Measurements from ENCODE around the gene KCNIP4.

Gene KCNIP4

GRCh38 chr4:21695141-21695540 lies 253.4 kb downstream of the KCNIP4 start:
- no peak for TF ChIP-seq CTCF (conservative IDR thresholded peaks at IDR 0.05; ENCODE audit: low read depth, low read length)
- no peak for DNase-seq (ENCODE audit: low read depth)
- H3K4me3 ChIP-seq (ENCODE audit: low read depth, low read length), result no peak overlapping the region

- no peak for DNase-seq (ENCODE audit: low read depth)
- no peak overlapping the region for H3K4me3 ChIP-seq (ENCODE audit: low read depth, low read length)
- no peak for TF ChIP-seq CTCF (conservative IDR thresholded peaks at IDR 0.05; ENCODE audit: low read depth, low read length)
Observed at GRCh38 chr4:21692241-21692640, 256.3 kb downstream of the KCNIP4 start.

- TF ChIP-seq CTCF (conservative IDR thresholded peaks at IDR 0.05; ENCODE audit: low read depth, low read length), result no peak
- no peak overlapping the region for H3K4me3 ChIP-seq (ENCODE audit: low read depth, low read length)
- DNase-seq (ENCODE audit: low read depth), result peak; percentile 36
Observed at GRCh38 chr4:21688596-21689265, 259.8 kb downstream of the KCNIP4 start.

GRCh38 chr4:21685911-21686310 lies 262.7 kb downstream of the KCNIP4 start:
- no peak for DNase-seq (ENCODE audit: low read depth)
- no peak for TF ChIP-seq CTCF (conservative IDR thresholded peaks at IDR 0.05; ENCODE audit: low read depth, low read length)
- no peak overlapping the region for H3K4me3 ChIP-seq (ENCODE audit: low read depth, low read length)

GRCh38 chr4:21680326-21680898 lies 268.2 kb downstream of the KCNIP4 start:
- TF ChIP-seq CTCF (conservative IDR thresholded peaks at IDR 0.05; ENCODE audit: low read depth, low read length), result no peak
- DNase-seq (ENCODE audit: low read depth), result no peak
- H3K4me3 ChIP-seq (ENCODE audit: low read depth, low read length), result no peak overlapping the region

- no peak overlapping the region for H3K4me3 ChIP-seq (ENCODE audit: low read depth, low read length)
- no peak for DNase-seq (ENCODE audit: low read depth)
- no peak for TF ChIP-seq CTCF (conservative IDR thresholded peaks at IDR 0.05; ENCODE audit: low read depth, low read length)
Observed at GRCh38 chr4:21678711-21679110, 269.9 kb downstream of the KCNIP4 start.

GRCh38 chr4:21677173-21677572 lies 271.4 kb downstream of the KCNIP4 start:
- TF ChIP-seq CTCF (conservative IDR thresholded peaks at IDR 0.05; ENCODE audit: low read depth, low read length), result no peak
- H3K4me3 ChIP-seq (ENCODE audit: low read depth, low read length), result no peak overlapping the region
- DNase-seq (ENCODE audit: low read depth), result no peak

Measured in choroid plexus epithelial cell (primary cell).